Testis (tissue), 3 donors: ENCODE data around the gene SHB. TPM values are rescaled to one million over a fixed set of nuclear protein-coding genes. Genes with fewer than 3 reads are reported as not detected.

ENCODE experiments used
- DNase-seq: peaks from one replicate; pipeline ENCODE4 v3.0.0-alpha.2; 2019
- H3K27ac ChIP-seq, 2 donors: fragments of 200-600 bp; sonication (generic); one replicate each; pipeline ENCODE4 v1.5.1; 2019
- H3K27me3 ChIP-seq: fragments of 200-600 bp; sonication (generic); one replicate; pipeline ENCODE4 v1.5.1; 2019
- H3K36me3 ChIP-seq: fragments of 200-600 bp; sonication (generic); one replicate; pipeline ENCODE4 v1.5.1; 2017; ENCODE audit warnings: low read depth; ENCODE audit errors: missing control alignments
- H3K4me1 ChIP-seq: fragments of 200-600 bp; sonication (generic); one replicate; pipeline ENCODE4 v1.5.1; 2019
- H3K4me3 ChIP-seq, 2 donors: fragments of 200-600 bp; sonication (generic); one replicate each; pipeline ENCODE4 v1.5.1; 2017 to 2019
- H3K9me3 ChIP-seq: fragments of 200-600 bp; sonication (generic); one replicate; pipeline ENCODE4 v1.5.1; 2017
- CTCF ChIP-seq, 3 experiments: fragments of 450-650 bp in 2 of 3; fragments of 200-600 bp in 1 of 3; sonication (generic) in 1 of 3; IDR thresholded peaks; one replicate each; pipeline ENCODE4 v1.5.1; 2016 to 2019; ENCODE audit warnings: antibody characterized with exemption in 3 of 3, mild to moderate bottlenecking in 2 of 3, moderate library complexity in 1 of 3
- POLR2A ChIP-seq: fragments of 450-650 bp; IDR thresholded peaks from one replicate; pipeline ENCODE4 v1.6.1; 2017; ENCODE audit warnings: antibody characterized with exemption, mild to moderate bottlenecking, moderate library complexity
- whole genome bisulfite sequencing, 2 donors: methylation state at CpG; one replicate each; pipeline ENCODE4 v1.1.5; 2018; 5-methylcytosine and 5-hydroxymethylcytosine counted together
- intact Hi-C: fragments of 100-400 bp; cut with DNase I; formaldehyde crosslinking; loops from one replicate; pipeline ENCODE4 v1.15.1; 2023; ENCODE audit warnings: low total_unique reads
- polyA plus RNA-seq: library from polyadenylated mRNA; stranded (reverse); fragments of 350-450 nt; fragmentation: Illumina TruSeq; extraction: RNeasy Lipid Tissue Mini Kit (QIAGEN cat#74804); gene quantifications from one replicate; pipeline ENCODE4 v1.2.3, GENCODE V29; 2014; ENCODE audit warnings: low read depth, low replicate concordance; ENCODE audit not compliant: insufficient read depth
- total RNA-seq, 2 donors: library from RNA; depleted of rRNA; stranded (reverse); fragments of >200 nt; gene quantifications; one replicate each; pipeline ENCODE4 v1.2.3, GENCODE V29; 2016

Gene SHB
- total and polyA plus RNA-seq, 3 donors from 2014 or later, result 8.6 to 22.3 (median 21.2) TPM

GRCh38 chr9:38079461-38080031 lies 10.5 kb upstream of the SHB start:
- DNase-seq, result peak; percentile 43
- 71 to 72% methylated on average over 11 of the region's 11 CpGs for WGBS, 2 donors
- intact Hi-C loops, result loop anchor here (10.0 kb wide), 3 partner anchors 65 to 325 kb away; no protein-coding TSS in a partner anchor
- Histone ChIP-seq H3K27ac (no peak overlapping the region), H3K9me3 (no peaks in the 10 kb centered on the region), H3K27me3 (no peaks in the 10 kb centered on the region), H3K4me3 (no peak overlapping the region), H3K36me3 (no peaks in the 10 kb centered on the region), H3K4me1 (no peaks in the 10 kb centered on the region)
- TF ChIP-seq POLR2A (no peak), CTCF (IDR thresholded peaks at IDR 0.05) (no peak)

GRCh38 chr9:38075272-38075671 lies 6.2 kb upstream of the SHB start:
- DNase-seq, result no peak

GRCh38 chr9:38074441-38074961 lies 5.5 kb upstream of the SHB start:
- Histone ChIP-seq H3K27me3 (no peaks in the 10 kb centered on the region), H3K4me1 (no peaks in the 10 kb centered on the region), H3K36me3 (no peaks in the 10 kb centered on the region), H3K27ac (no peak overlapping the region), H3K4me3 (no peak overlapping the region), H3K9me3 (no peaks in the 10 kb centered on the region)
- no peak for TF ChIP-seq POLR2A
- TF ChIP-seq CTCF (IDR thresholded peaks at IDR 0.05), result no peak
- WGBS, 2 donors, result 74 to 78% methylated on average over 5 of the region's 5 CpGs
- DNase-seq, result no peak
- intact Hi-C loops, result no loop called here

More at GRCh38 chr9:38075272-38075671, 6.2 kb upstream of the SHB start:
- H3K4me3 ChIP-seq, result peak overlapping the region; percentile 18 to 33
- intact Hi-C loops, result no loop called here
- 64 to 74% methylated on average over 25 to 34 of the region's 34 CpGs for WGBS, 2 donors
- no peaks in the 10 kb centered on the region for H3K27me3 ChIP-seq
- no peak overlapping the region for H3K27ac ChIP-seq
- H3K36me3 ChIP-seq, result no peaks in the 10 kb centered on the region
- TF ChIP-seq POLR2A, result no peak
- TF ChIP-seq CTCF (IDR thresholded peaks at IDR 0.05), result no peak
- no peaks in the 10 kb centered on the region for H3K4me1 ChIP-seq
- H3K9me3 ChIP-seq, result no peaks in the 10 kb centered on the region

GRCh38 chr9:38073882-38074281 lies 4.9 kb upstream of the SHB start:
- DNase-seq, result no peak
- 76 to 83% methylated on average over 3 of the region's 3 CpGs for WGBS, 2 donors
- no peaks in the 10 kb centered on the region for H3K9me3 ChIP-seq
- intact Hi-C loops, result no loop called here
- H3K27me3 ChIP-seq, result no peaks in the 10 kb centered on the region
- no peaks in the 10 kb centered on the region for H3K36me3 ChIP-seq
- H3K4me3 ChIP-seq, result no peak overlapping the region
- no peaks in the 10 kb centered on the region for H3K4me1 ChIP-seq
- no peak for TF ChIP-seq CTCF (IDR thresholded peaks at IDR 0.05)
- TF ChIP-seq POLR2A, result no peak
- H3K27ac ChIP-seq, result no peak overlapping the region
